Suprapubic skin (tissue), 4 donors: Measurements from ENCODE around the gene CDH22.

ENCODE experiments used
- CTCF ChIP-seq, 2 donors: fragments of 200-600 bp in 1 of 2; fragments of 450-650 bp in 1 of 2; sonication (generic) in 1 of 2; IDR thresholded peaks; one replicate each; pipeline ENCODE4 v1.5.1; 2016 to 2019; ENCODE audit warnings: antibody characterized with exemption in 2 of 2, mild to moderate bottlenecking in 1 of 2, moderate library complexity in 1 of 2
- EP300 ChIP-seq: sonication (generic); formaldehyde crosslinking; IDR thresholded peaks from one replicate; pipeline ENCODE4 v1.6.1; 2017; ENCODE audit warnings: antibody characterized with exemption
- POLR2A ChIP-seq, 2 donors: fragments of 450-650 bp; IDR thresholded peaks; one replicate each; pipeline ENCODE4 v1.6.1; 2017; ENCODE audit warnings: antibody characterized with exemption in 2 of 2, mild to moderate bottlenecking in 2 of 2, moderate library complexity in 2 of 2
- POLR2AphosphoS5 ChIP-seq, 3 donors: sonication (generic); formaldehyde crosslinking; IDR thresholded peaks; one replicate each; pipeline ENCODE4 v1.6.1; 2017; ENCODE audit warnings: antibody characterized with exemption in 3 of 3

DNA sequence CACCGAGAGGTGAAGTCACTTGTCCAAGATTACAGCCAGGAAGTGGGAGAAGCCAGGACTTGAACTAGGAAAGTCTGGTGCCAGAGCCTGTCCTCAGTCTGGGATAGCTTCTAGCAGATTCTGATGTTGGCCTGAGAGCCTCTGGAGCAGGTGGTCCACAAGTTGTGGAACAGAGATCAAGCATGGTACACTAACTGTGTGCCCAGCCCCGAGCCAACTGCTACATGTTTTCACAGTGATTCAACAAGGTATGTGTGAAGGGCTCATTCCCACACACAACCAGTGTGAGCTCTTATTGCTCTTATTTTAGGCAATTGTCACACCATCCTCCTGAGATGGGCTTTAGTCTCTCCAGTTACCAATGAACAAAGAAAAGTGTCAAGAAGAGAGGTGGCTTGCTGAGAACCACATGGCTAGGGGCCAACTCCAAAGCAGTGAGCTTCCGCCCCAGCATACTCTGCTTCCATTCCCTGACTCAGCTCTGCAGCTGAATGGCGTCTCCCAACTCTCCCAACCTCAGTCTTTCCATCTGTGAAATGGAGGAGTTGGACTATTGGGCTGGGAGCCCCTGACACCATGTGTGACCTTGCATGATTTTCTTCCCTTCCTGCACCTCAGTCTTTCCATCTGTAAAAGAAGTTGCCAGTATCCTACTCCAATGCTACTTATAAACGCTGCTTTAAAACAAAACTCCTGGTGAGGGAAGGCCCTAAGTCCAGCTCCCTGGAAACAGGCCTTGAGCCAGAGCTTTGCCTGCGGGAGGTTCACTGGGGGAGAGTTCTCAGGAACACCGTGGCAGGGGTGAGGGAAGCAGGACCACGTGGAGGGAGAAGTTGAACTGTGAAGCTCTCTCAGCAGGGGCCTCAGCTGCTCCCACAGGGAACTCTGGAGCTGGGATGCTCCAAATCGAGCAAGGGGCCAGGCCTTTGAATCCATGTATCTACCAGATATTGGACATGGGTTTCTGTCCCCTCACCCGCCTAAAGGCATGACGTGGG is 40.9 kb downstream of the CDH22 start:
- TF ChIP-seq CTCF (IDR thresholded peaks at IDR 0.05) (no peak), EP300 (no peak), POLR2A (IDR thresholded peaks at IDR 0.05) (no peak), POLR2AphosphoS5 (IDR thresholded peaks at IDR 0.05) (no peak)
